Skin of body (tissue), 2 donors: ENCODE measurements around the gene SNX8. TPM values are rescaled to one million over a fixed set of nuclear protein-coding genes. Genes with fewer than 3 reads are reported as not detected.
"Not testable (repeated sequence)": the region's sequence is repeated elsewhere in the genome, so short reads cannot be mapped to it uniquely, and the experiment has no call there.

Experiments
- DNase-seq: peaks from one replicate; lab custom pipeline; 2025; lab: John Stamatoyannopoulos, UW
- total RNA-seq: library from RNA; depleted of rRNA; stranded (reverse); fragments of >200 nt; gene quantifications from one replicate; pipeline ENCODE4 v1.2.3, GENCODE V29; 2014

SNX8 gene
- total RNA-seq, 1 donor from 2014 or later = 15.1 TPM

DNA sequence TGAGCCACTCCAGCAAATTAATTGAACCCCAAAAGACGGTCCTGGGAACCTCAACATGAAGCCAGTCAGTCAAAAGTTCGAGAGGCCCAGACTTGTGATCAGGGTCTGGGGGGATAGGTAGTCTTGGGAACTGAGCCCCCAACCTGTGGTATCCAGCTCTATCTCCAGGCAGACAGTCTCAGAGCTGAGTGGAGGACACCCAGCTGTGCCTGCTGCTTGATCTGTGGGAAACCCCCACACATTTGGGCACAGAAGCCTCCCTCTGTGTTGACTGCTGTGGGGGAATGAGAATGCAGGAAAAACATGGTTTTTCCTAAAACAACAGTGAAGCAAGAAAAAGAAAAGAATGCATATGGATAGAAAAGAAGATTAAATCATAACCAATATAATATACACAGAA is 16.3 kb upstream of the SNX8 start:
- DNase-seq = no peak

DNA sequence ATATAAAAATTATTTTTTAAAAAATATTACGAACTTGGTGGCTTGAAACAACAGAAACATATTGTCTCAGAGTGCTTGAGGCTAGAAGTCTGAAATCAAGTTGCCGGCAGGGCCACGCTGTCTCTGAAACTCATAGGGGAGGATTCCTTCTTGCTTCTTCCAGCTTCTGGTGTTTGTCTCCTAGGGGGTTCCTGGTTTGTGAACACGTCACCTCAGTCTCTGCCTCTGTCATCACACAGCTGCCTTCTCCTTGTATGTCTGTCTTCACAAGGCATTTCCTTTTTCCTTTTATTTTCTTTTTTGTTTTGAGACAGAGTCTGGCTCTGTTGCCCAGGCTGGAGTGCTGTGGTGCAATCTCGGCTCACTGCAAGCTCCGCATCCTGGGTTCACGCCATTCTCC is 12.7 kb upstream of the SNX8 start:
- no peak for DNase-seq

DNA sequence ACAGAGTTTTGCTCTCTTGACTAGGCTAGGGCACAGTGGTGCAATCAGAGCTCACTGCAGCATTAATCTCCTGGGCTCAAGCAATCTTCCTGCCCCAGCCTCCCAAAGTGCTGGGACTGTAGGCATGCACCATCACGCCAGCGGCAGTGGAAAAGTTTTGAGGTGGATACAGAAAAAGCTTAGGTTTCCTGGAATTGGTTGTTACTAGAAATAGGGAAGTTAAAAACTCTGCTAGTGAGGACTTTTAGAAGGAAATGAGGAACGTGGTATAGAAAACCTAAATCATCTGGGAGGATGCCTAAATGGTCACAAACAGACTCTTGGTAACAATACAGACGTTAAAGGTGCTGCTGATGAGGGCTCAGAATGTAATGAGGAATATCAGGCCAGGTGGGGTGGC is 10.9 kb upstream of the SNX8 start:
- no peak for DNase-seq

DNA sequence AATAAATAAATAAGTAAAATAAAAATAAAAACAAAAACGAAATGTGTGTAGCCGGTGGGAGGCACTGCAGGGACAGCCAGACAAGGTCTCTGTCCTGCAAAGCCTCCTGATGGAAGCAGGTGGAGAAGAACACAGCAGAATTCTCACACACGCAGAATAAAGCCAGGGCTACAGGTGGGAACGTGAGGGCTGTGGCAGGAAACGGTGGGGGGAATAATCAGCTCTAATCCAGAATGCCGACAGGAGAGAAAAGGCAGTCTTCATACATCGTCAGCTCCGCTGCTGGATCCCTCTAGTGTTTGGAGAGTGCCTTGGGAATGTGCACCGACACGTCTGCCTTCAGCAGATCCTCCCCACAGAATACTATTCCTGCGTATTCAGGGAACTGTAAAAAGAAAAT is 6.8 kb upstream of the SNX8 start:
- no peak for DNase-seq

DNA sequence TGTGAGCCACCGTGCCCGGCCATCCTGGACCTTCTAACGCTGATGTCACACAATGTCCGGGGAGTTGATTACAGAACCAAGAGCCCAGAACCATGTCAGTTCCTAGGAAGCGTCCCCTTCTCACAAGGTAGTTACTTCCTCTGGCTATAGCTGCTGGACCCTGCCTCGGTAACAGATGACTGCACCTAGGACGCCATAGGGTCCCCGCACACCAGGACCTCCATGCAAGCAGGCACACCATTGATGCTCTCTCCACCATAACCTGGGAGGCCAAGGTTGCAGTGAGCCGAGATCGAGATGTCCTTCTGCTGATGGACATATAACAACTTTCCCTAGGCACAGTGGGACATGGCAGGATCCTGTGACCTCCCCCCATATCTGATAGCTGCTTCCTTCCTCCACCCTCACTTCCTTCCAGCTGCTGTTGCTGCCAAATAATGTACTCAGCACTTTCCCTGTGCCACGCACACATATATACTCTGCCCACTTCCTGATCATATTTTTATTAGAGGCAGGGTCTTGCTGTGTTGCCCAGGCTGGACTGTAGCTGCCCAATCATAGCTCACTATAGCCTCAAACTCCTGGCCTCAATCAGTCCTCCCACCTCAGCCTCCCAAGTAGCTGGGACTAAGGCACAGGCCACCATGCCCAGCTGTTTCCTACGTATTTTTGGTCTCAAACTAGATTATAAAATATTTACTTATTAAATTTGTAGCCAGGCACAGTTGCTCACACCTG is 3.5 kb upstream of the SNX8 start:
- no peak for DNase-seq

DNA sequence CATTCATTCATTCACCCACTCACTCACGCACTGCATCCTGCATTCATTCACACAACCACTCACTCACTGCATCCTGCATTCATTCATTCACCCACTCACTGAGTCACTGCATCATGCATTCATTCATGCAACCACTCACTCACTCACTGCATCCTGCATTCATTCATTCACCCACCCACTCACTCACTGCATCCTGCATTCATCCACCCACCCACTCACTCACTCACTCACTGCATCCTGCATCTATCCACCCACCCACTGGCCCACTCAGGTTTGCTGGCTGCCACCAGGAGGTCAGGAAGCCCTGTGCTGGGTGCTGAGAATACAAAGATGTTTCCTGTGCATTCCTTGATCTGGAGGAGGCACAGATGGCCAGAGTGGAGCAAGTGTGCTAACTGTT is 2.3 kb upstream of the SNX8 start:
- DNase-seq = no peak

DNA sequence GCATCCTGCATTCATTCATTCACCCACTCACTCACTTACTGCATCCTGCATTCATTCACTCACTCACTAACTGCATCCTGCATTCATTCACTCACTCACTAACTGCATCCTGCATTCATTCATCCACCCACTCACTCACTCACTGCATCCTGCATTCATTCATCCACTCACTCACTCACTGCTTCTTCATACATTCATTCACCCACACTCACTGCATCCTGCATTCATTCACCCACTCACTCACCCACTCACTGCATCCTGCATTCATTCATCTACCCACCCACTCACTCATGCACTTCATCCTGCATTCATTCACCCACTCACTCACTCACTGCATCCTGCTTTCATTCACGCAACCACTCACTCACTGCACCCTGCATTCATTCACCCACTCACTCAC is 1.5 kb upstream of the SNX8 start:
- no peak for DNase-seq

DNA sequence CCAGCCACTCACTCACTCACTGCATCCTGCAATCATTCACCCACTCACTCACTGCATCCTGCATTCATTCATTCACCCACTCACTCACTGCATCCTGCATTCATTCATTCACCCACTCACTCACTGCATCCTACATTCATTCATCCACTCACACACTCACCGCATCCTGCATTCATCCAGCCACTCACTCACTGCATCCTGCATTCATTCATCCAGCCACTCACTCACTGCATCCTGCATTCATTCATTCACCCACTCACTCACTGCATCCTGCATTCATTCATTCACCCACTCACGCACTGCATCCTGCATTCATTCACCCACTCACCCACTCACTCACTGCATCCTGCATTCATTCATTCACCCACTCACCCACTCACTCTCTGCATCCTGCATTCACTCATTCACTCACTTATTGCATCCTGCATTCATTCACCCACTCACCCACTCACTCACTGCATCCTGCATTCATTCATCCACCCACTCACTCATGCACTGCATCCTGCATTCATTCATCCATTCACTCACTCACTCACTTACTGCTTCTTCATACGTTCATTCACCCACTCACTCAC is 802 bp upstream of the SNX8 start:
- not testable (repeated sequence) for DNase-seq

DNA sequence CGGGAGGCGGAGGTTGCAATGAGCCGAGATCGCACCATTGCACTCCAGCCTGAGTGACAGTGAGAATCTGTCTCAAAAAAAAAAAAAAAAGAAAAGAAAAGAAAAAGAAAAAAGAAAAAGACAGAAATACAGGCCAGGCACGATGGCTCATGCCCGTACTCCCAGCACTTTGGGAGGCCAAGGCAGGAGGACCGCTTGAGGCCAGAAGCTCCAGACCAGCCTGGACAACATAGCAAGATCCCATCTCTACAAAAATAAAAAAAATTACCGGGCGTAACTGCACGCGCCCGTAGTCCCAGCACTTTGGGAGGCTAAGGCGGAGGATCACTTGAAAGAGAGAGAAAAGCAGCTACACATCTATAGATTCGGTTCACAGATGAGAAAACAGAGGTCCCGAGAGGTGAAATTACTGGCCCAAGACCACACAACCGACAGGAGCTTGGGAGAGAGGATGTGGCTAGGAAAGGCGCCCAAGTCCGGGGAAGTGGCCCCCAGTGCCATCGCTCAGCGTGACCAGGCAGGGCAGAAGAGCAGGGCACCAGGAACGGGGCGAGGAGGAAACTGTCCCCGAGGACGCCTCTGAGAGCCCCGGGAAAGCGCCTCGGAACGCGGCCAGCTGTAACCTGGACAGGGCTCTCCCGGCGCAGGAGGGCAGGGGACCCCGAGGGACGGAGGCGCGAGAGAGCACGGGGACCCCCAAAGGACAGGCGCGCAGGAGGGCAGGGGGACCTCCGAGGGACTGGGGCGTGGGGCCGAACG is 612 bp downstream of the SNX8 start:
- no peak for DNase-seq

DNA sequence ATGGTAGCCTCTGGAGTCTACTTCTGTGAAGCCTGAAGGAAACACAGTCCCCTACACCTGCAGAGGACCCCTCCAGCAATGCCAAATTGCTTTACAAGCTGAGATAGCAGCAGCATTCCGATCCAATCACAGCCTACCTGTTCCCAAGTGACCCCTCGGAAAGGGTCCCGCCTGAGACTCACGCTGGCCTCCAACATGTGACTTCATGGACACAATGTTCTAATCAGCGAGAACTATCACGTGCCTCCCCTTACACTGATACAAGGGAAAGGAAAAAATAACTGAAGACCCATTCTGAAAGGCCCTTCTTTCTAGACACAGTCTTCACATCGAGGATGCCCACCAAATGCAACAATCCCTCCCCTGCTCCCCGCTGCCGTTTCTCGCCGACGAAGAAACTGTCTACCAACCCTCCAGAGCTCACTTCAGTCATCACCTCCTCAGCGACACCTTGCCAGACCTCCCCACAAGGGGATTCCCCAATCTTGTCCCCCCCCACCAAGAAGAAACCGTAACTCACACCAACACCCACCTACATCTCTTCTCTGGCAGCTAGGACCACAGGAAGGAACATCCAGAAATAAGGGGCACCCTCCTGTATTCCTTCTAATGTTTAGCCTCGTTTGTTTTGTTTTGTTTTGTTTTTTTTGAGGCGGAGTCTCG is 1.8 kb downstream of the SNX8 start:
- no peak for DNase-seq

DNA sequence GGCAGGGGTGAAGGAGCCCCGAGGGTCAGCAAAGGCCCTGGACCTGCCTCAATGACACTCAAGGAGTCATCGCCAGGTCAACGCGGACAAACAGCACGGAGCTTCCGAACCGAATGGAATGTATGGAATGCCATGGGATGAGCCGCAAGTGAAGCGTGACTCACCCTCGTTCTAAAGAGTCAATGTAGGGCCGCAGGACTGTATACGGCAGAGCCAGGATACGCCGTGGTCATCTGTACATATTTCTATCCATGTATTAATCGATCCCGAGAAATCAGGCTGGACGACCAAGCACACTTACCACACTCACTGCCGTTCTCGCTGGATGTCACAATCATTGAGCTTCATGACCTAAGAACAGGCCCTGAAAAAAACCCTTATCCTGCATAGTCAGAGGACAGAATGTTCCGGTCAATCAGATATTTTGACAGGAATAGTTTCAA is 4.3 kb downstream of the SNX8 start:
- DNase-seq = no peak

DNA sequence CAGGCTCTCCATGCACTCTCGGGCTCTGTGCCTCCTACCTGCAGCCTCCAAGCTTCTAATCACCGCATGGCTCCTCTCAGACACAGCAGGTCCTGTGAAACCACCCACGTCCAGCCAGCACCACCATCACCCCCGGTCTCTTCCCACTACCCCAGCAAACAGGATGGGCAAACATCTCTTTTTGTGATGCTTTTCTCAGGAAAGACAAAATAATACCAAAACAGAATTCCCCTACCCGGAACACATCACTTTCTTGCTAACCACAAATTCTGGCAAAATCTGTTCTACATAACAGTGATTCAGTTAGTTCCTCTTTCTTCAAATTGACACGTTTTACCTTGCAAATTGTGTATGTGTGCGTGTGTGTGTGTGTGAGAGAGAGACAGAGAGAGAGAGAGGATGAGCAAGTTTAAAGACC is 6.5 kb downstream of the SNX8 start:
- DNase-seq = no peak

DNA sequence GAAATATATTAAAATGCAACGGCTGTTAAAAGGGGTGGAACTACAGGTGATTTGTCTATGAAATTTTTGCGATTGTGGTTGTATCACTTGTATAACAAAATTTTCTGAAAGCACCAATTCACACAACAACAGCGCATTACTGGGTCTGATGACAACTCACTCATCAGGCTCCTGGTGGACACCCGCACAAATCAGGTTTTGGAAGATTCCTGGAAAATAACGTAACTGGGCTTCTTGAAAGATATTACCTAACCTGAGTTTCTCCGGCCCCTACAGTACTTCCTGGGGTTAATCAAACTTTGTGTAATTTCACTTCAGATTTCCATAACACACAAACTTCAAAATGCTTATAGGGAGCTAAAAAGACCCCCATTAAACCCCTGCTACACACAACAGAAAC is 7.6 kb downstream of the SNX8 start:
- no peak for DNase-seq

DNA sequence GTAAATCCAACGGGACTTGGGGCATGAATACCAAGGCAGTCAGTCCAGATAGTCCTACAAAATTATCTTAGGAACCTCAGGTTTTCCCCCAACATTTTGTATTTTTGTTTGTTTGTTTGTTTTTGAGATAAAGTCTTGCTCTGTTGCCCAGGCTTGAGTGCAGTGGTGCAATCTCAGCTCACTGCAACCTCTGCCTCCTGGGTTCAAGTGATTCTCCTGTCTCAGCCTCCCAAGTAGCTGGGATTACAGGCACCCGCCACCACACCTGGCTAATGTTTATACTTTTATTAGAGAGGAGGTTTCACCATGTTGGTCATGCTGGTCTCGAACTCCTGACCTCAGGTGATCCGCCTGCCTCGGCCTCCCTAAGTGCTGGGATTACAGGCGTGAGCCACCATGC is 9.0 kb downstream of the SNX8 start:
- DNase-seq = not testable (repeated sequence)

DNA sequence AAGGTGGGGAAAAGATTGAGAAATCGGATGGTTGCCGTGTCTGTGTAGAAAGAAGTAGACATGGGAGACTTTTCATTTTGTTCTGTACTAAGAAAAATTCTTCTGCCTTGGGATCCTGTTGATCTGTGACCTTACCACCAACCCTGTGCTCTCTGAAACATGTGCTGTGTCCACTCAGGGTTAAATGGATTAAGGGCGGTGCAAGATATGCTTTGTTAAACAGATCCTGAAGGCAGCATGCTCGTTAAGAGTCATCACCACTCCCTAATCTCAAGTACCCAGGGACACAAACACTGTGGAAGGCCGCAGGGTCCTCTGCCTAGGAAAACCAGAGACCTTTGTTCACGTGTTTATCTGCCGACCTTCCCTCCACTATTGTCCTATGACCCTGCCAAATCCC is 10.7 kb downstream of the SNX8 start:
- not testable (repeated sequence) for DNase-seq

DNA sequence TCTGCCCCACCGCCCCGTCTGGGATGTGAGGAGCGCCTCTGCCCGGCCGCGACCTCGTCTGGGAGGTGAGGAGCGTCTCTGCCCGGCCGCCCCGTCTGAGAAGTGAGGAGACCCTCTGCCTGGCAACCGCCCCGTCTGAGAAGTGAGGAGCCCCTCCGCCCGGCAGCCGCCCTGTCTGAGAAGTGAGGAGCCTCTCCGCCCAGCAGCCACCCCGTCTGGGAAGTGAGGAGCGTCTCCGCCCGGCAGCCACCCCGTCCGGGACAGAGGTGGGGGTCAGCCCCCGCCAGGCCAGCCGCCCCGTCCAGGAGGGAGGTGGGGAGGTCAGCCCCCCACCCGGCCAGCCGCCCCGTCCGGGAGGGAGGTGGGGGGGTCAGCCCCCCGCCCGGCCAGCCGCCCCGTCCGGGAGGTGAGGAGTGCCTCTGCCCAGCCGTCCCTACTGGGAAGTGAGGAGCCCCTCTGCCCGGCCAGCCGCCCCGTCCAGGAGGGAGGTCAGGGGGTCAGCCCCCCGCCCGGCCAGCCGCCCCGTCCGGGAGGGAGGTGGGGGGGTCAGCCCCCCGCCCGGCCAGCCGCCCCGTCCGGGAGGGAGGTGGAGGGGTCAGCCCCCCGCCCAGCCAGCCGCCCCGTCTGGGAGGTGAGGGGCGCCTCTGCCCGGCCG is 11.4 kb downstream of the SNX8 start:
- not testable (repeated sequence) for DNase-seq

DNA sequence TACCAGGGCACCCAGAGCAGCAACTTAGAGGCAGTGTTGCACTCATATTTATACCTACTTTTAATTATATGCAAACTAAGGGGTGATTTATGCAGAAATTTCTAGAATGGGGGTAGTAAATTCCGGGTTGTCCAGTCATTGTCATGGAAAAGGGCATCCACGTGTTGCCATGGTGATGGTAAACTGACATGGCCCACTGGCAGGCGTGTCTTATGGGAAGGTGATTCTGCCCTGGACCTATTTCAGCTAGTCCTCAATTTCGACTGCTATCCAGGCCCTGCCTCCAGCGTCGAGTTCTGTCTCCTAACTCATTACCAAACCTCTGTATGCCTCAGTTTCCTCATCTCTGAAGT is 12.8 kb downstream of the SNX8 start:
- DNase-seq = no peak

DNA sequence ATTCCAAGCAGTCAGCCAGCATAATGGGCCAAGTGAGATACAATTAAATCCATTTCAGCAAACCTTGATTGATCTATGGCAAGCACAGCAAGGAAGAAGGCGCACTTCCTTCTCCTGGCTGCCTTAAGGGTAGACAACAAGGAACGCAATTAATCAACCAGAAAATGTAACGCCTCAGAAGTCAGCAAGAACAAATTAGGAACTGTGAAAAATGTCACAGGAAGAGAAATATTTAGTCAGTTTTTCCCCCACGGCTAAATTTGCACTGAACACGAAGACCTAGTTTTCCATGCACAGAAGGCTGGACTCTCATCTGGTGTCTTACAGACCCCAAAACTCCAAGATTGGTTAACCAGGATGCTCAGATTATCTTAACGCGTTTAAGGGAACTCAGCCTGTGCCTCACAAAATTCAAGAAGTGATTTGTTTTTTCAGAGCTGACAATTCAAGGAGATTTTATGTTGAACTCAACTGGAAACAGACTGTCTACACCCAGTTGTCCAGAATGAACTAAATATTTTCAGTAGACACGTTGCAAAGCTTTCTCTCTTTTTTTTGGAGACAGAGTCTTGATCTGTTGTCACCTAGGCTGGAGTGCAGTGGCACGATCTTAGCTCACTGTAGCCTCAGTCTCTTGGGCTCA is 14.2 kb downstream of the SNX8 start:
- DNase-seq = peak; percentile 65

DNA sequence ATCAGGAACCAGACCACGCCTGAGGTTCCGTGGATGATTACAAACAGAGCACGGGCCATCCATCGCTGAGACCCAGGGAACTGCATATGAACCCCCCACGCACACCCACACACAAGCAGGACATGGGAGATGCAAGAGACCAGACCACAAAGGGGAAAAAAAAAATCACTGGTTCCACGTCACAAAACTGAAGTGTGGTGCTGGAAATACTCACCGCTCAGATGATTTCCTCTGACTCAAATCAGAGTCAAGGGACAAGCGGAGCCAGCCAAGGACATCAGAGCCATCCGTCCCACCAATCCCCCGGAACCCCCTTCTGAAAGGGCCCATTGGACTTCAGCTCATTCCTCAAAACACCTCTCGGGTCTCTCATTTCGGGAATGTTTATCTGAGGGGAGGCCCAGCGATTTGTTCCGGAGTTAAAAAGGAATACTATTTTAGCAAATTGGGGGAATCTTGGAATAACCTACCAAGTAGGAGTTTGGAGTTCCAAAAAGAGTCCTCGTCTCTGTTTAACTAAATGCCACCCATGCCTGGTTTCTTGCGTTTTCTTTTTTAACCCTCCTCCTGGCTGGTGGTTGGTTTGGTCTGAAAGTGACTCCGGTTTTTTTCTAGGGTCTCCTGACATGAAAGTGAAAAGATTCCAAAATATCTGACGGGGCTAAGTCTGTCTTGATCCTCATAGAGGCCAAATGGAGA is 15.0 kb downstream of the SNX8 start:
- no peak for DNase-seq

DNA sequence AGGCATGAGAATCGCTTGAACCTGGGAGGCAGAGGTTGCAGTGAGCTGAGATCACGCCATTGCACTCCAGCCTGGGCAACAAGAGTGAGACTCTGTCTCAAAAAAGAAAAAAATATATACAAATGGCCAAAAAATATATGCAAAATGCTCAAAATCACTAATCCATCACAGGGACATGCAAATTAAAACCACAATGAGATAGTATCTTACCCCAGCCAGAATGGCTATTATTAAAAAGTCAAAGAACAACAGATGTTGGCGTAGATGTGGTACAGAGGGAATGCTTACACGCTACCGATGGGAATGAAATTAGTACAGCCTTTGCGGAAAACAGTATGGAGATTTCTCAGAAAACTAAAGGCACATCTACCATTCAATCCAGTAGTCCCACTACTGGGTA is 17.4 kb downstream of the SNX8 start:
- DNase-seq = no peak
